HepG2 (cell line): ENCODE measurements around the gene AGRP. TPM values are rescaled to one million over a fixed set of nuclear protein-coding genes. Genes with fewer than 3 reads are reported as not detected.

ENCODE experiments used
- BATF2 ChIP-seq: sonication (generic); formaldehyde crosslinking; IDR thresholded peaks from 2 replicates; pipeline ENCODE4 v1.8.0; 2022; ENCODE audit warnings: mild to moderate bottlenecking, missing genetic modification reagents, moderate library complexity
- BORCS8-MEF2B ChIP-seq: sonication (generic); formaldehyde crosslinking; IDR thresholded peaks from 2 replicates; pipeline ENCODE4 v1.8.0; 2022; ENCODE audit warnings: mild to moderate bottlenecking, missing genetic modification reagents
- CCDC6 ChIP-seq: sonication (generic); formaldehyde crosslinking; IDR thresholded peaks from 2 replicates; pipeline ENCODE4 v1.8.1; 2022; ENCODE audit warnings: mild to moderate bottlenecking, missing genetic modification reagents, moderate library complexity
- CENPT ChIP-seq: sonication (generic); formaldehyde crosslinking; IDR thresholded peaks from 2 replicates; pipeline ENCODE4 v1.8.0; 2022; ENCODE audit warnings: low read depth, mild to moderate bottlenecking, moderate library complexity, missing genetic modification reagents
- CHCHD3 ChIP-seq: sonication (generic); formaldehyde crosslinking; IDR thresholded peaks from 2 replicates; pipeline ENCODE4 v1.8.0; 2022; ENCODE audit warnings: mild to moderate bottlenecking, missing genetic modification reagents, moderate library complexity
- HNRNPL ChIP-seq: fragments of 200-400 bp; formaldehyde crosslinking; IDR thresholded peaks from 2 replicates; pipeline ENCODE4 v1.6.1; 2017; ENCODE audit warnings: mild to moderate bottlenecking, low read depth, low read length
- KLF13 ChIP-seq: sonication (generic); formaldehyde crosslinking; IDR thresholded peaks from 2 replicates; pipeline ENCODE4 v1.4.0; 2020; ENCODE audit warnings: mild to moderate bottlenecking, missing genetic modification reagents
- MLLT10 ChIP-seq: sonication (generic); formaldehyde crosslinking; IDR thresholded peaks from 2 replicates; pipeline ENCODE4 v1.4.0; 2020; ENCODE audit warnings: missing genetic modification reagents
- PATZ1 ChIP-seq: sonication (generic); formaldehyde crosslinking; IDR thresholded peaks from 2 replicates; pipeline ENCODE4 v1.4.0; 2020; ENCODE audit warnings: missing genetic modification reagents
- RCOR2 ChIP-seq: IDR thresholded peaks from 2 replicates; pipeline ENCODE4 v1.6.1; 2016; ENCODE audit warnings: missing biosample characterization, missing genetic modification reagents
- SNAPC2 ChIP-seq: sonication (generic); formaldehyde crosslinking; IDR thresholded peaks from 2 replicates; pipeline ENCODE4 v1.8.1; 2022; ENCODE audit warnings: mild to moderate bottlenecking, missing genetic modification reagents
- SRF ChIP-seq: IDR thresholded peaks from 2 replicates; pipeline ENCODE4 v1.6.1; 2011; ENCODE audit warnings: mild to moderate bottlenecking, low read depth, low read length, moderate library complexity
- ZBTB33 ChIP-seq: sonication (generic); formaldehyde crosslinking; IDR thresholded peaks from 2 replicates; pipeline ENCODE4 v1.4.0; 2020; ENCODE audit warnings: missing genetic modification reagents
- ZFYVE20 ChIP-seq: sonication (generic); formaldehyde crosslinking; IDR thresholded peaks from 2 replicates; pipeline ENCODE4 v1.8.0; 2023; ENCODE audit warnings: low read depth, mild to moderate bottlenecking, moderate library complexity, missing genetic modification reagents, borderline replicate concordance
- polyA plus RNA-seq, 8 experiments: library from polyadenylated mRNA; depleted of rRNA in 3 of 8; stranded (reverse) in 7 of 8; unstranded in 1 of 8; fragments of >200 nt; fragmentation: Illumina TruSeq in 4 of 8; extraction: Trizol in 4 of 8; gene quantifications; 2 replicates each; pipeline versions ENCODE4 v1.2.1 to v1.2.3, GENCODE V29; 2011 to 2016; ENCODE audit warnings: low read depth in 4 of 8, missing spikeins in 1 of 8, mixed read lengths in 1 of 8; ENCODE audit not compliant: insufficient read depth in 1 of 8
- total RNA-seq, 5 experiments: library from RNA; depleted of rRNA; stranded (reverse); fragments of >200 nt; fragmentation: Illumina TruSeq; extraction: Trizol; gene quantifications; 2 replicates each; pipeline ENCODE4 v1.2.3, GENCODE V29; 2016; ENCODE audit warnings: low read depth in 1 of 5
- TF ChIP-seq, protein P1 (sequence below): sonication (generic); formaldehyde crosslinking; IDR thresholded peaks from 2 replicates; pipeline ENCODE4 v1.4.0; 2020; ENCODE audit warnings: missing genetic modification reagents
- TF ChIP-seq, protein P2 (sequence below): sonication (generic); formaldehyde crosslinking; IDR thresholded peaks from 2 replicates; pipeline ENCODE4 v1.4.0; 2020; ENCODE audit warnings: missing genetic modification reagents, mild to moderate bottlenecking, borderline replicate concordance

AGRP gene
- total and polyA plus RNA-seq, 2 of the 13 experiments (the other 11 are each of a cell fraction or from before 2014, with no cell fraction given) = not detected

DNA sequence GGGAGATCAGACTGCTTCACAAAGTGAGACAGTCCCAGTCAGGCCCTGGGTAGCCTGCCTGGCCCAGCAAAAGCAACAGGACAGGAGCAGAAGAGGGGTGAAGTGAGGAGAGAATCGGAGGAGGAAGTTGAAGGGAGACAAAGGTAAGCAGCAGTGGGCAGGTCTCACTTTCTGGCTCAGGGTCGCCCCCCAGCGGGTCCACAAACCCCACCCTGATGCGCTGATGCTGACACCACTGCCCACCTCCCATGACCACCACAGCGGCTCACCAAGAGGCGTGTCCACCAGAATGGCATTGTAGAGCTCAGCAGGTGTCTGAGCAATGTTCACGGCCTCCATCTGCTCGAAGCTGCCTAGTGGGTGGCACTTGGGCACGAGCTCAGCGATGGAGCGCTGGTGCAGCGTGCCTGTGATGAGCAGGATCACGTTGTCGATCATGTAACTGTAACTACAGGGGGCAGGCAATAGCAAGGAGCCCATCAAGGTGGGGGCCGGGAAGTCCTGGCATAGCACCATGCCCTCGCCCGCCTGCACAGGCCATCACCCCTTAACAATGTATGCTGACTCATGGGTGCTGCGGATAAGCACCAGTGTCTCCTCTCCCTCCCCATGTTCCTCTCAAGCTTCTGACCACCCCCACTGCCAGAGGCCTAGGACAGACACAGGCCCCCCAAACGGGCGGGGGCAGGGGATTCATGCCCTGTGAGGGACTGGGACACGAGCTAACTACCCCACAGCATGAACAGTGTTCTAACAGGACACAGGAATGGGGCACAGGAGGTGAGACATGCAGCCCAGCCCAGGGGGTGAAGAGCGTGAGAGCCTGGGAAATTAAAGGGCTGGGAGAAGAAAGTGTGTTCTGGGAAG is 38.9 kb downstream of the AGRP start (continued):
- peak; percentile 88 for TF ChIP-seq ZBTB33 (CRISPR knock-in tag)
- no peak for TF ChIP-seq CHCHD3 (CRISPR knock-in tag)
- 0 out of 2 replicates have a peak, but pooled peaks have one; percentile 30 for TF ChIP-seq BORCS8-MEF2B (CRISPR knock-in tag)
- TF ChIP-seq ZFYVE20 = no peak
- peak; percentile 18; the same call in 1 of the 2 replicates for TF ChIP-seq PATZ1 (CRISPR knock-in tag)
- TF ChIP-seq CCDC6 (CRISPR knock-in tag) = no peak
- TF ChIP-seq, protein P1, sequence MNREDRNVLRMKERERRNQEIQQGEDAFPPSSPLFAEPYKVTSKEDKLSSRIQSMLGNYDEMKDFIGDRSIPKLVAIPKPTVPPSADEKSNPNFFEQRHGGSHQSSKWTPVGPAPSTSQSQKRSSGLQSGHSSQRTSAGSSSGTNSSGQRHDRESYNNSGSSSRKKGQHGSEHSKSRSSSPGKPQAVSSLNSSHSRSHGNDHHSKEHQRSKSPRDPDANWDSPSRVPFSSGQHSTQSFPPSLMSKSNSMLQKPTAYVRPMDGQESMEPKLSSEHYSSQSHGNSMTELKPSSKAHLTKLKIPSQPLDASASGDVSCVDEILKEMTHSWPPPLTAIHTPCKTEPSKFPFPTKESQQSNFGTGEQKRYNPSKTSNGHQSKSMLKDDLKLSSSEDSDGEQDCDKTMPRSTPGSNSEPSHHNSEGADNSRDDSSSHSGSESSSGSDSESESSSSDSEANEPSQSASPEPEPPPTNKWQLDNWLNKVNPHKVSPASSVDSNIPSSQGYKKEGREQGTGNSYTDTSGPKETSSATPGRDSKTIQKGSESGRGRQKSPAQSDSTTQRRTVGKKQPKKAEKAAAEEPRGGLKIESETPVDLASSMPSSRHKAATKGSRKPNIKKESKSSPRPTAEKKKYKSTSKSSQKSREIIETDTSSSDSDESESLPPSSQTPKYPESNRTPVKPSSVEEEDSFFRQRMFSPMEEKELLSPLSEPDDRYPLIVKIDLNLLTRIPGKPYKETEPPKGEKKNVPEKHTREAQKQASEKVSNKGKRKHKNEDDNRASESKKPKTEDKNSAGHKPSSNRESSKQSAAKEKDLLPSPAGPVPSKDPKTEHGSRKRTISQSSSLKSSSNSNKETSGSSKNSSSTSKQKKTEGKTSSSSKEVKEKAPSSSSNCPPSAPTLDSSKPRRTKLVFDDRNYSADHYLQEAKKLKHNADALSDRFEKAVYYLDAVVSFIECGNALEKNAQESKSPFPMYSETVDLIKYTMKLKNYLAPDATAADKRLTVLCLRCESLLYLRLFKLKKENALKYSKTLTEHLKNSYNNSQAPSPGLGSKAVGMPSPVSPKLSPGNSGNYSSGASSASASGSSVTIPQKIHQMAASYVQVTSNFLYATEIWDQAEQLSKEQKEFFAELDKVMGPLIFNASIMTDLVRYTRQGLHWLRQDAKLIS (CRISPR knock-in tag) = no peak
- TF ChIP-seq SRF = no peak
- 0 out of 2 replicates have a peak, but pooled peaks have one; percentile 15 for TF ChIP-seq CENPT (CRISPR knock-in tag)
- TF ChIP-seq HNRNPL = 0 out of 2 replicates have a peak, but pooled peaks have one; percentile 10
- TF ChIP-seq BATF2 (CRISPR knock-in tag) = no peak
- TF ChIP-seq KLF13 (CRISPR knock-in tag) = no peak
- TF ChIP-seq, protein P2, sequence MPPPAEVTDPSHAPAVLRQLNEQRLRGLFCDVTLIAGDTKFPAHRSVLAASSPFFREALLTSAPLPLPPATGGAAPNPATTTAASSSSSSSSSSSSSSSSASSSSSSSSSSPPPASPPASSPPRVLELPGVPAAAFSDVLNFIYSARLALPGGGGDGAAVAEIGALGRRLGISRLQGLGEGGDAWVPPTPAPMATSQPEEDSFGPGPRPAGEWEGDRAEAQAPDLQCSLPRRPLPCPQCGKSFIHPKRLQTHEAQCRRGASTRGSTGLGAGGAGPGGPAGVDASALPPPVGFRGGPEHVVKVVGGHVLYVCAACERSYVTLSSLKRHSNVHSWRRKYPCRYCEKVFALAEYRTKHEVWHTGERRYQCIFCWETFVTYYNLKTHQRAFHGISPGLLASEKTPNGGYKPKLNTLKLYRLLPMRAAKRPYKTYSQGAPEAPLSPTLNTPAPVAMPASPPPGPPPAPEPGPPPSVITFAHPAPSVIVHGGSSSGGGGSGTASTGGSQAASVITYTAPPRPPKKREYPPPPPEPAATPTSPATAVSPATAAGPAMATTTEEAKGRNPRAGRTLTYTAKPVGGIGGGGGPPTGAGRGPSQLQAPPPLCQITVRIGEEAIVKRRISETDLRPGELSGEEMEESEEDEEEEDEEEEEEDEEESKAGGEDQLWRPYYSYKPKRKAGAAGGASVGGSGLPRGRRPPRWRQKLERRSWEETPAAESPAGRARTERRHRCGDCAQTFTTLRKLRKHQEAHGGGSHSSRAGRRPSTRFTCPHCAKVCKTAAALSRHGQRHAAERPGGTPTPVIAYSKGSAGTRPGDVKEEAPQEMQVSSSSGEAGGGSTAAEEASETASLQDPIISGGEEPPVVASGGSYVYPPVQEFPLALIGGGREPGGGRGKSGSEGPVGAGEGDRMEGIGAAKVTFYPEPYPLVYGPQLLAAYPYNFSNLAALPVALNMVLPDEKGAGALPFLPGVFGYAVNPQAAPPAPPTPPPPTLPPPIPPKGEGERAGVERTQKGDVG (CRISPR knock-in tag) = 0 out of 2 replicates have a peak, but pooled peaks have one; percentile 22
- no peak for TF ChIP-seq MLLT10 (CRISPR knock-in tag)
- TF ChIP-seq SNAPC2 (CRISPR knock-in tag) = no peak
- no peak for TF ChIP-seq RCOR2 (CRISPR knock-in tag)
